Smooth muscle cell (in vitro differentiated cells): ENCODE measurements around the gene ECD. TPM values are rescaled to one million over a fixed set of nuclear protein-coding genes. Genes with fewer than 3 reads are reported as not detected.

Experiments
- DNase-seq: peaks from one replicate; lab custom pipeline; 2025; ENCODE audit not compliant: unreplicated experiment; lab: John Stamatoyannopoulos, UW
- H2AFZ ChIP-seq: fragments of 200-600 bp; sonication (generic); 2 replicates; pipeline ENCODE4 v1.6.0; 2016; ENCODE audit warnings: antibody characterized with exemption, low read depth, mild to moderate bottlenecking
- H3F3A ChIP-seq: fragments of 200-600 bp; sonication (generic); 2 replicates; pipeline ENCODE4 v1.6.0; 2017; ENCODE audit warnings: antibody characterized with exemption, low read depth
- H3K27ac ChIP-seq: fragments of 200-600 bp; sonication (generic); 2 replicates; pipeline ENCODE4 v1.5.1; 2016; ENCODE audit warnings: low read depth, mild to moderate bottlenecking
- H3K27me3 ChIP-seq: fragments of 200-600 bp; sonication (generic); 2 replicates; pipeline ENCODE4 v1.6.1; 2016; ENCODE audit warnings: low read depth, mild to moderate bottlenecking
- H3K36me3 ChIP-seq: fragments of 200-600 bp; sonication (generic); 2 replicates; pipeline ENCODE4 v1.5.1; 2016; ENCODE audit warnings: low read depth
- H3K4me1 ChIP-seq: fragments of 200-600 bp; sonication (generic); 2 replicates; pipeline ENCODE4 v1.5.1; 2016; ENCODE audit warnings: low read depth
- H3K4me2 ChIP-seq: fragments of 200-600 bp; sonication (generic); 2 replicates; pipeline ENCODE4 v1.6.0; 2016; ENCODE audit warnings: mild to moderate bottlenecking
- H3K4me3 ChIP-seq: fragments of 200-600 bp; sonication (generic); 2 replicates; pipeline ENCODE4 v1.5.1; 2016; ENCODE audit warnings: mild to moderate bottlenecking
- H3K79me2 ChIP-seq: fragments of 200-600 bp; sonication (generic); 2 replicates; pipeline ENCODE4 v1.6.0; 2016; ENCODE audit warnings: low read depth, mild to moderate bottlenecking
- H3K9ac ChIP-seq: fragments of 200-600 bp; sonication (generic); 2 replicates; pipeline ENCODE4 v1.6.0; 2016; ENCODE audit warnings: low read depth
- H3K9me3 ChIP-seq: fragments of 200-600 bp; sonication (generic); replicated peaks from 2 replicates; pipeline ENCODE4 v1.5.1; 2016; ENCODE audit warnings: low read depth
- H4K20me1 ChIP-seq: fragments of 200-600 bp; sonication (generic); 2 replicates; pipeline ENCODE4 v1.6.0; 2016; ENCODE audit warnings: low read depth
- WGBS: methylation state at CpG from one replicate; pipeline ENCODE4 v1.1.7; 2016; ENCODE audit warnings: low lambda C conversion rate; 5-methylcytosine and 5-hydroxymethylcytosine counted together
- polyA plus RNA-seq: library from polyadenylated mRNA; unstranded; fragments of >200 nt; fragmentation: Nextera tagmentation; extraction: Ambion mirVana; gene quantifications from 2 replicates; pipeline ENCODE4 v1.2.1, GENCODE V29; 2016
- total RNA-seq: library from RNA; depleted of rRNA; stranded (reverse); fragments of >200 nt; gene quantifications from 2 replicates; pipeline ENCODE4 v1.2.3, GENCODE V29; 2014
- TF ChIP-seq, protein P1 (sequence below): fragments of 200-600 bp; sonication (generic); IDR thresholded peaks from 2 replicates; pipeline ENCODE4 v1.5.1; 2017; ENCODE audit warnings: borderline replicate concordance, mild to moderate bottlenecking, antibody characterized with exemption; ENCODE audit not compliant: insufficient read depth, poor library complexity, severe bottlenecking

The ECD gene
- total and polyA plus RNA-seq, 2 experiments from 2014 or later: 28.1 to 34.0 TPM

GRCh38 chr10:73183667-73184281 lies 16.0 kb upstream of the ECD start:
- peaks cover 16% of the 10 kb centered on the region for H3K4me1 ChIP-seq
- H3K9me3 ChIP-seq: no peaks in the 10 kb centered on the region
- H3K79me2 ChIP-seq: no peaks in the 10 kb centered on the region
- peak overlapping the region; percentile 47 for H3K9ac ChIP-seq
- no peaks in the 10 kb centered on the region for H3F3A ChIP-seq
- H3K36me3 ChIP-seq: peaks cover 13% of the 10 kb centered on the region
- peak overlapping the region; percentile 76 for H3K4me2 ChIP-seq
- DNase-seq: no peak
- 47% methylated on average over 3 of the region's 3 CpGs for WGBS
- peak overlapping the region; percentile 96 for H3K27ac ChIP-seq
- no peaks in the 10 kb centered on the region for H3K27me3 ChIP-seq
- TF ChIP-seq, protein P1, sequence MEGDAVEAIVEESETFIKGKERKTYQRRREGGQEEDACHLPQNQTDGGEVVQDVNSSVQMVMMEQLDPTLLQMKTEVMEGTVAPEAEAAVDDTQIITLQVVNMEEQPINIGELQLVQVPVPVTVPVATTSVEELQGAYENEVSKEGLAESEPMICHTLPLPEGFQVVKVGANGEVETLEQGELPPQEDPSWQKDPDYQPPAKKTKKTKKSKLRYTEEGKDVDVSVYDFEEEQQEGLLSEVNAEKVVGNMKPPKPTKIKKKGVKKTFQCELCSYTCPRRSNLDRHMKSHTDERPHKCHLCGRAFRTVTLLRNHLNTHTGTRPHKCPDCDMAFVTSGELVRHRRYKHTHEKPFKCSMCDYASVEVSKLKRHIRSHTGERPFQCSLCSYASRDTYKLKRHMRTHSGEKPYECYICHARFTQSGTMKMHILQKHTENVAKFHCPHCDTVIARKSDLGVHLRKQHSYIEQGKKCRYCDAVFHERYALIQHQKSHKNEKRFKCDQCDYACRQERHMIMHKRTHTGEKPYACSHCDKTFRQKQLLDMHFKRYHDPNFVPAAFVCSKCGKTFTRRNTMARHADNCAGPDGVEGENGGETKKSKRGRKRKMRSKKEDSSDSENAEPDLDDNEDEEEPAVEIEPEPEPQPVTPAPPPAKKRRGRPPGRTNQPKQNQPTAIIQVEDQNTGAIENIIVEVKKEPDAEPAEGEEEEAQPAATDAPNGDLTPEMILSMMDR: no peak
- H3K4me3 ChIP-seq: no peak overlapping the region
- H4K20me1 ChIP-seq: no peaks in the 10 kb centered on the region
- H2AFZ ChIP-seq: no peak overlapping the region

DNA sequence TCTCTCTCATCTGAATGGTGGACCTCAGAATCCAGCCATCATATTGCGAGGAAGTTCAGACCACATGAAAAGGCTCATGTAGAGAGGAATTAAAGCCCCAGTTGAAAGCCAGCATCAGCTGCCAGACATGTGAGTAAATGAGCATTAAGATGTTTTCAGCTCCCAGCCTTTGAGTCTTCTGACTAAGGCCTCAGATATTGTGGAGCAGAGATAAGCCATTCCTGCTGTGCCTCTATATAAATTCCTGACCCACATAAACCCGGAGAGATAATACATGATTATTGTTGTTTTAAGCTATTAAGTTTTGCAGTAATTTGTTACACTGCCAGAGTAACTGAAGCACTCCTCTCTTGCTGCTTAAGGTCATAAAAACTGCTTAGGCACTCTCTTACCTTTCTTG lies 14.8 kb upstream of the ECD start:
- Histone ChIP-seq H3K4me2 (peak overlapping the region; percentile 76), H3K9ac (peak overlapping the region; percentile 21), H3K79me2 (no peaks in the 10 kb centered on the region), H3K9me3 (no peaks in the 10 kb centered on the region), H3F3A (no peaks in the 10 kb centered on the region), H3K27ac (peak overlapping the region; percentile 96), H3K27me3 (no peaks in the 10 kb centered on the region), H4K20me1 (no peaks in the 10 kb centered on the region), H3K36me3 (peaks cover 13% of the 10 kb centered on the region), H3K4me3 (no peak overlapping the region), H3K4me1 (peaks cover 16% of the 10 kb centered on the region), H2AFZ (no peak overlapping the region)
- no peak for DNase-seq
- TF ChIP-seq, protein P1: no peak
- WGBS: 17% methylated on average over 2 of the region's 2 CpGs

GRCh38 chr10:73174148-73174925 lies 6.5 kb upstream of the ECD start:
- Histone ChIP-seq H3K36me3 (peaks cover 1% of the 10 kb centered on the region), H3K4me3 (no peak overlapping the region), H3K79me2 (peaks cover 4% of the 10 kb centered on the region), H3K27ac (no peak overlapping the region), H3K9me3 (no peaks in the 10 kb centered on the region), H3K4me1 (no peaks in the 10 kb centered on the region), H3K9ac (no peak overlapping the region), H2AFZ (no peak overlapping the region), H3F3A (no peaks in the 10 kb centered on the region), H4K20me1 (no peaks in the 10 kb centered on the region), H3K4me2 (no peak overlapping the region), H3K27me3 (no peaks in the 10 kb centered on the region)
- no peak for DNase-seq
- TF ChIP-seq, protein P1: no peak
- WGBS: 100% methylated on average over 1 of the region's 1 CpG
